Stimulated activated CD8-positive, alpha-beta memory T cell treated with anti-CD3 and anti-CD28 coated beads, Interleukin-12 subunit alpha, Interleukin-12 subunit beta, amount 100 ng/mL, for 4 hours (primary cell): ENCODE measurements around the gene RGS13.

Source experiments
- DNase-seq: peaks from one replicate; pipeline ENCODE4 v3.0.0-alpha.2; 2020; ENCODE audit warnings: low read depth

Gene RGS13

GRCh38 chr1:192635939-192636338 is at the start of gene RGS13:
Gene RGS13 (plus strand): TSS chr1:192636147. CDS start chr1:192644335, 8,188 bp downstream.
- no peak for DNase-seq

- no peak for DNase-seq
These were observed 48.3 kb upstream of the RGS13 start for GRCh38 chr1:192587386-192588266.

DNA sequence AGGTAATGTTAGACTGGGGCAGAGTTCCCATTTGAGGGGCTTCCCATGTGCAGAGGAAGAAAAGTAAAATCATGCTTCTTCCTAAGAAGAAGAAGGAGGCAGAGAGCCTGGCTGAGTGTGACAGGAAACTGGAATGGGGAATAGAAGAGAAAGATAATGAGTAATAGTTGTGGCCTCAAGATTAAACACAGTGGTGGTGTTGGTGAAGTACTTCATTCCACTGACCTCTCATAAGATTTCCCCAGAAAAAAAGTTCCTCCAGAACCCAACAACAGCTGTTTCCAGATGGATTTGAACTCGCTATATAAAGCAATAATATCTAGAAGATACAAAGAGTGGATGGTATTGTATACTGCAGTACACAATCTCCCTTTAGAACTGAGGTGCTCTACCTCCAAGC is 47.4 kb upstream of the RGS13 start:
- no peak for DNase-seq

- DNase-seq: no peak
These were observed 46.1 kb upstream of the RGS13 start for GRCh38 chr1:192589813-192590212.

GRCh38 chr1:192592517-192592916 is 43.4 kb upstream of the RGS13 start:
- no peak for DNase-seq

- DNase-seq: no peak
These were observed 42.8 kb upstream of the RGS13 start for GRCh38 chr1:192592981-192593708.

DNA sequence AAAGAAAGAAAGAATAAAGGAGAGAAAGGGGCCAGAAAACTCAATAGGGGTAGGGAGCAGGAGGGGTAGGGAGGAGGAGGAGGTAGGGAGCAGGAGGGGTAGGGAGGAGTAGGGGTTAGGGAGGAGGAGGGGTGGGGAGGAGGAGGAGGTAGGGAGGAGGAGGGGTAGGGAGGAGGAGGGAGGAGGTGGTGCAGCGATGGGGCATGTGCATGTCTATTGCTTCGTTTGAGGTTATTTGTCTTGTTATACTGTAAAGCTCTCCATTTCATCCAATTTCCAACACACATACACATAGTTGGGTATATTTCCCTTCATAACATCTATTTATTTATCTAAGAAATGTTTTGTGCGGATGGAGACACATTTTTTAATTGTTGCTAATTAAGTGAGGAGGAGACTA is 40.6 kb upstream of the RGS13 start:
- no peak for DNase-seq

DNA sequence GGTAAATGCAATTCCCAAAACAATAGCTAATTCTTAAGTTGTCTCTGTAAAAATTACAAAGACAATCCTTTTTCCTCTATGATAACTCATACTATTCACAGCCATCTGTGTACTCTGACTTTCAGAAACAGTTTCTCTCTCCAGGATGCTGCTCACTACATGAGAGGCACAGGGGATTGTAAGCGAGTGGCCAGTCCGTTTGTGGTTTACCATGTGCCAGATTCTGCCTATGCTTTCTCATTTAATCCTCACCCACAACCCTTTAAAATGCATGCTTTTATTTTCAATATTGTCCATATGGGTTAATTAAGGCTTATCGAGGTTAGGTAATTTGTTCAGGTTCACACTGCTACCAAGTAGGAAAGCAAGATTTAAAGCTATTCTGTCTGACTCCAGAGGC is 37.4 kb upstream of the RGS13 start:
- DNase-seq: no peak

DNA sequence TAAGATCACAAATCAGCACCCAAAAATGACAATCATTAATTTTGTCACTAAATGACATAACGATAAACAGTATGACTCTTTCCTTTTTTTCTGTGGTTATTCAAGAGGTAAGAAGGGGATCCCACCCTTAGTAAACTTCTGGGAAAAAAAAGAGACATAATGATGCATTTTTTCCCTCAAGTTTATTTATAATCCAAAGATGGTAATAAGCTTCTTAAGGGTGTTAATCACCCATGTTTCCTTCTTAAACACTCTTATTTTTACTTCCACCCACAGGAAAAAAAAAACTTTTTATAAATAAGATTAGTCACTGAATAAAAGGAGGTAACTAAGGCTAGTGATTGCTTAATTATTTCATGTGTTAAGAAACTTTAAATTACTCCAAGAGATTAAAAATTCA is 35.7 kb upstream of the RGS13 start:
- no peak for DNase-seq

GRCh38 chr1:192601143-192601542 is 34.8 kb upstream of the RGS13 start:
- DNase-seq: no peak

DNA sequence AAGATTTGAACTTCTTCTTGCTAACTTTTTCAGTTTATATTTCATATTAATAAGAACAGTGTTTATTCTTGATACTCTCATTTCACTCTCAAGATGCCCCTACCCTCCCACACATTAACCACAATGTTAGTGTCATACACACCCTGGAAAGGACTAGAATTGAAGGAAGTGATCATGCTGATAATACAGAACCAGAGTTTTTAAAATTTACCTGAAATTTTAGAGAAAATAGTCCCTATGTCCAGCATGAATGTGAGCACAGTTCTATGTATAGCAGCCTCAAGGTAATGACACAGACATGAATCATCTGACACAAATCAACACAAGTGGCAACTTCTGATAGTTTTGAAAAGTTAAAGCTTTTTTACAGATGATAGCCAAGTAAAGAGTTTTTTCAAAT is 34.4 kb upstream of the RGS13 start:
- no peak for DNase-seq

DNA sequence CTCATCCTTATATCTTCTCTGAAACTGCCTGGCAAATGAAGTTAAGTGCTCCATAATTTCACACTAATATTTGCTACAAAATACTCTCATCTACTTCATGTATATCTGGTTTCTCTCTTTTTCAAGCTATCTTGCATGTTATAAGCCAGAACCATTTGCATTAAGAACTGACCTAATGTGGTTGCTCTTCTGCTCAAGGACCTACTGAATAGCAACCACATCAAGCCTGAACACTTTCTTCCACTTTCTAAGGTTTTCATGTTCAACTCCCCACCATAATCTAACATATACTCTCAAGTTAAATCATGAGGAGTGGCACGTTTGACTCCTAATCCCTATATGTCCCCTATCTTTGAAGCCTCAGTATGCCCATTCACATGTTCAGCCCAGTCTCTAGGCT is 33.2 kb upstream of the RGS13 start:
- DNase-seq: no peak

- no peak for DNase-seq
These were observed 32.6 kb upstream of the RGS13 start for GRCh38 chr1:192603218-192603787.

DNA sequence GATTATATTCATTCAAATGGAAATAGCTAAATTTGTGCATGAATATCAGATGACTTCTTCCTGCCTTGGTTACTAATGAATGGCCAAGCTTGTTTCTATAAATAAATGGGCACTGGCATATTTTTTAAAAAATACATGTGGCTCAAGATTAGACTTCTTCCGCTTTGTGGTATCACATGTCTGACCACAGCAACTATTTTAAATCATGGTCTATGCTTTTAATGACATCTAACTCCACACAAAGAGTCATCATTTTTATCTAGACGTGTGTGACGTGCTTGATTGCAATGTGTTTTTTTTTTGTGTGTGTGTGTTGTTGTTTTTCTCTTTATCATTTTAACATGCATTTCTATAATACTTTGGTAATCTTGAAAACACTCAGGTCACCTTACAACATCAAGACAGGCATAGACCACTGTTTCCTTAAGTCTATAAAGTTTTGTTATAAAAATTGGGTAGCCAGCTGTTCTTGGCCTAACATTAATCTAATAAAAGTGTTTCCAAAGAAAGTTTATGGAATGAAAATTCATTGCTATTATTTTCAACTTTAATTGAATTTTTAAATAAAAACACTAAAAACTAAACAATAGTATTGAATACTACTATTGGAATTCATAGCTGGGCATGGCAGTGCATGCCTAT is 30.8 kb upstream of the RGS13 start:
- no peak for DNase-seq

- no peak for DNase-seq
These were observed 27.3 kb upstream of the RGS13 start for GRCh38 chr1:192608671-192609070.

- DNase-seq: peak; percentile 37
These were observed 26.6 kb upstream of the RGS13 start for GRCh38 chr1:192609110-192610079.

GRCh38 chr1:192610112-192610889 is 25.6 kb upstream of the RGS13 start:
- DNase-seq: no peak

DNA sequence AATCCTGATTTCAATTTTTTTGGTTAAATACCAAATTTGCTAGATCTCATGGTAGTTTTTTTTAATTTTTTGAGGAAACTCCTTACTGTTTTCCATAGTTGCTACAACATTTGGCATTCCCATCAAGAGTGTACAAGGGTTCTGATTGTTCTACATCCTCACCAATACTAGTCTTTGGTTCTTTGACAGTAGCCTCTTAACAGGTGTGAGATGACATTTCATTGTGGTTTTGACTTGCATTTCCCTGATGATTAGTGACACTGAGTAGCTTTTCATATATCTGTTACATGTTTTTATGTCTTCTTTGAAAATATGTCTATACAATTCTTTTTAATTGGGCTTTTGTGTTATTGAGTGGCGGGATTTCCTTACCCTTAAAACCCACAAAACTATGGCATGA is 20.9 kb upstream of the RGS13 start:
- DNase-seq: no peak

DNA sequence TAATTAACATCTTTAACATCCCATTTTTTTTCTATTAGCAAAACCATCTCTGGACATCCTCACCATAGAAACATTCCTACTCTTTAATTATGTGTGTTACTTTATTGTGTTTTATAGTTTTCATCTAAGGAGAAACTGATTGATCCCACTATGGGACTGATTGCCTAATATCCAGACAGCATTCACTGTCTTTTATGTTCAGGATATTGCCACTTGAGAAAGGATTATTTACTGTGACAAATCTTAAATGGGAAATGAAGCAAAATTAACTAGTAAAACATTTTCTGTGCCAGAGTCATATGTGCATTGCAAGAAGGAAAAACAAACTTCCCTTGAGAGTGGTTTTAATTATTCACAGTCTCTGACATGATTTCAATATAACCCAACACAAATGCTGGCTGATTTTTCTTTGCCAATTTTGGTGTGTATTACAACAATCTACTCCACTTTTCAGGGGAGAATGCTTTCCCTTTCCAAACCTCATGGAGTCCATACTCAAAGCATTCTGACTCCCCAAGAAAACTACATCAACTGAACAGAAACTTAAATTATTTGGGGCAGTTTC is 15.8 kb upstream of the RGS13 start:
- DNase-seq: no peak
